Peyer's patch (tissue), 4 donors: ENCODE data around the gene MAD1L1. TPM values are rescaled to one million over a fixed set of nuclear protein-coding genes. Genes with fewer than 3 reads are reported as not detected.

ENCODE experiments used
- DNase-seq, 3 donors: peaks; one replicate each; pipeline ENCODE4 v3.0.0-alpha.2; 2017 to 2019
- H3K27ac ChIP-seq, 4 donors: fragments of 200-600 bp; sonication (generic); one replicate each; pipeline ENCODE4 v1.5.1; 2016 to 2019
- H3K27me3 ChIP-seq, 2 donors: fragments of 200-600 bp; sonication (generic); one replicate each; pipeline ENCODE4 v1.5.1; 2019
- H3K36me3 ChIP-seq, 3 donors: fragments of 200-600 bp; sonication (generic); one replicate each; pipeline ENCODE4 v1.5.1; 2016 to 2019
- H3K4me1 ChIP-seq, 4 donors: fragments of 200-600 bp; sonication (generic); one replicate each; pipeline ENCODE4 v1.5.1; 2016 to 2019
- H3K4me3 ChIP-seq, 4 donors: fragments of 200-600 bp; sonication (generic); 1 replicate in 3 of 4; 2 replicates in 1 of 4; pipeline ENCODE4 v1.5.1; 2016 to 2019; ENCODE audit warnings: mild to moderate bottlenecking in 1 of 4
- H3K9me3 ChIP-seq, 4 donors: fragments of 200-600 bp; sonication (generic); one replicate each; pipeline ENCODE4 v1.5.1; 2016 to 2019; ENCODE audit warnings: mild to moderate bottlenecking in 1 of 4
- CTCF ChIP-seq, 6 experiments: fragments of 450-650 bp in 4 of 6; fragments of 200-600 bp in 2 of 6; sonication (generic) in 1 of 6; IDR thresholded peaks; one replicate each; pipeline ENCODE4 v1.5.1; 2017 to 2019; ENCODE audit warnings: antibody characterized with exemption in 6 of 6, mild to moderate bottlenecking in 3 of 6, moderate library complexity in 1 of 6
- POLR2A ChIP-seq, 2 donors: fragments of 450-650 bp; IDR thresholded peaks; one replicate each; pipeline ENCODE4 v1.5.1; 2017; ENCODE audit warnings: antibody characterized with exemption in 2 of 2, mild to moderate bottlenecking in 2 of 2, moderate library complexity in 2 of 2
- total RNA-seq, 4 donors: library from RNA; depleted of rRNA; stranded (reverse); fragments of >200 nt; gene quantifications; one replicate each; pipeline ENCODE4 v1.1.0, GENCODE V29; 2016

The MAD1L1 gene
- total RNA-seq, 4 donors from 2014 or later: 43.9 to 417 (median 59.1) TPM

GRCh38 chr7:1806354-1806753, 426.4 kb downstream of the MAD1L1 start:
- H3K4me3 ChIP-seq: no peak overlapping the region
- no peak for DNase-seq
- no peaks in the 10 kb centered on the region for H3K9me3 ChIP-seq
- no peaks in the 10 kb centered on the region for H3K4me1 ChIP-seq
- no peaks in the 10 kb centered on the region for H3K36me3 ChIP-seq
- H3K27ac ChIP-seq: no peak overlapping the region
- no peaks in the 10 kb centered on the region for H3K27me3 ChIP-seq
- TF ChIP-seq CTCF (IDR thresholded peaks at IDR 0.05): no peak
- no peak for TF ChIP-seq POLR2A (IDR thresholded peaks at IDR 0.05)

GRCh38 chr7:1804310-1804709, 428.4 kb downstream of the MAD1L1 start:
- no peak overlapping the region for H3K27ac ChIP-seq
- no peaks in the 10 kb centered on the region for H3K27me3 ChIP-seq
- H3K9me3 ChIP-seq: no peaks in the 10 kb centered on the region
- no peaks in the 10 kb centered on the region for H3K4me1 ChIP-seq
- no peaks in the 10 kb centered on the region for H3K36me3 ChIP-seq
- DNase-seq: peak in 1 of 3 donors; percentile 38
- no peak overlapping the region for H3K4me3 ChIP-seq
- TF ChIP-seq POLR2A (IDR thresholded peaks at IDR 0.05): no peak
- TF ChIP-seq CTCF (IDR thresholded peaks at IDR 0.05): no peak

GRCh38 chr7:1802899-1803298, 429.8 kb downstream of the MAD1L1 start:
- H3K27me3 ChIP-seq: no peaks in the 10 kb centered on the region
- peak in 1 of 3 donors; percentile 24 for DNase-seq
- TF ChIP-seq POLR2A (IDR thresholded peaks at IDR 0.05): no peak
- no peaks in the 10 kb centered on the region for H3K9me3 ChIP-seq
- H3K36me3 ChIP-seq: no peaks in the 10 kb centered on the region
- H3K4me3 ChIP-seq: no peak overlapping the region
- H3K27ac ChIP-seq: no peak overlapping the region
- no peaks in the 10 kb centered on the region for H3K4me1 ChIP-seq

GRCh38 chr7:1800902-1801301, 431.8 kb downstream of the MAD1L1 start:
- TF ChIP-seq POLR2A (IDR thresholded peaks at IDR 0.05) (no peak), CTCF (IDR thresholded peaks at IDR 0.05) (no peak)
- peak in 1 of 3 donors; percentile 36 for DNase-seq
- no peaks in the 10 kb centered on the region for H3K27me3 ChIP-seq
- H3K9me3 ChIP-seq: no peaks in the 10 kb centered on the region
- H3K27ac ChIP-seq: no peak overlapping the region
- H3K4me1 ChIP-seq: no peaks in the 10 kb centered on the region
- no peaks in the 10 kb centered on the region for H3K36me3 ChIP-seq
- H3K4me3 ChIP-seq: no peak overlapping the region

GRCh38 chr7:1798191-1798590, 434.6 kb downstream of the MAD1L1 start:
- Histone ChIP-seq H3K36me3 (no peaks in the 10 kb centered on the region), H3K27me3 (no peaks in the 10 kb centered on the region), H3K9me3 (peaks cover 0 to 8% (median 0%) of the 10 kb centered on the region in 4 donors), H3K27ac (no peak overlapping the region), H3K4me3 (no peak overlapping the region), H3K4me1 (no peaks in the 10 kb centered on the region)
- no peak for DNase-seq
- TF ChIP-seq POLR2A (IDR thresholded peaks at IDR 0.05) (no peak), CTCF (IDR thresholded peaks at IDR 0.05) (no peak)

GRCh38 chr7:1794888-1795542, 437.7 kb downstream of the MAD1L1 start:
- no peaks in the 10 kb centered on the region for H3K36me3 ChIP-seq
- no peaks in the 10 kb centered on the region for H3K4me1 ChIP-seq
- H3K9me3 ChIP-seq: peaks cover 0 to 8% (median 0%) of the 10 kb centered on the region in 4 donors
- H3K27ac ChIP-seq: no peak overlapping the region
- no peaks in the 10 kb centered on the region for H3K27me3 ChIP-seq
- TF ChIP-seq CTCF (IDR thresholded peaks at IDR 0.05): no peak
- no peak for TF ChIP-seq POLR2A (IDR thresholded peaks at IDR 0.05)
- H3K4me3 ChIP-seq: no peak overlapping the region
- DNase-seq: no peak
